DMS 273 (cell line): ENCODE results near the gene OR2AT4.

Experiments
- DNase-seq: peaks from one replicate; lab custom pipeline; 2025; ENCODE audit not compliant: unreplicated experiment; lab: John Stamatoyannopoulos, UW

Gene OR2AT4

DNA sequence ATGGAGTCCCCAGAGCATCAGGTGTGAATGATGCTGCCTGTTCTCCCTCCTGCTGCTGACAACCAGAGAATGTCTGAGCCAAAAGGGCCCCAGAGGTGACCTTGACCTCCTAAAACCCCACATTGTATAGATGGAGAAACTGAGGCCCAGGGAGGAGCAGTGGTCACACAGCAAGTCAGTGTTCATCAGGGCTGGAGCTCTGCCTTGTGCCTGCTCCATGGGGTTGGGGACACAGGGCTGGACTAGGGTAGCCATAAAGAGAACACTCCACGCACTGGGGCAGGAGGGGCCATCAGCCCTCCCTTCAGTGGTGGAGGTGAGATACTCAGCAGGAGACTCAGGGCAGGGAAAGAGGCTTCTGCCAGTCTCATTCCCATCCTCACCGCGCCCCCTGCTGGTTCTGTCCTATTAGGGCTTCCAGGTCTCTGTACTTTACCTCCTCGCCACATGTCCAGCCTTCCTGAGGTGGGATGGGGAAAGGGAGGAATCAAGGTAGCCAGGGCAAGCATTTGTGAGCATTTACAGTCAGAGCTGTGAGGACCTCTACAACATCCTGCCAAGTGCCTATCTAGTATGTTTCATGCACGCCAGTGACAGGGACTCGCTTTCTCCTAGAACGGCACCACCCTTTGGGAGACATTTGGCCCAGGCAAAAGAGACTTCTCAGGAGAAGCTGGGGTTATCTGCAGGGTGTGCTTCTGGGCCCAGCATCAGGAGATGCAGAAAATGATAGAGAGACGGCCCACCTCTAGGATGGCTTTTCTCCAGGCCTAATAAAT is 64.7 kb downstream of the OR2AT4 start:
- DNase-seq: peak; percentile 67
